ENCODE data around the gene CEACAM19. TPM values are rescaled to one million over a fixed set of nuclear protein-coding genes. Genes with fewer than 3 reads are reported as not detected.
"Not testable (repeated sequence)": the region's sequence is repeated elsewhere in the genome, so short reads cannot be mapped to it uniquely, and the experiment has no call there.

The CEACAM19 gene
- total RNA-seq, 1 donor from 2014 or later, result 4.9 TPM

GRCh38 chr19:44700547-44700946 is 29.3 kb downstream of the CEACAM19 start:
- DNase-seq (ENCODE audit: low read depth), result no peak

- no peak for DNase-seq (ENCODE audit: low read depth)
Measured at GRCh38 chr19:44701228-44701627, 29.9 kb downstream of the CEACAM19 start.

GRCh38 chr19:44702551-44703176 is 31.4 kb downstream of the CEACAM19 start:
- DNase-seq (ENCODE audit: low read depth), result no peak

GRCh38 chr19:44703336-44704078 is 32.2 kb downstream of the CEACAM19 start:
- no peak for DNase-seq (ENCODE audit: low read depth)

GRCh38 chr19:44704982-44705381 is 33.7 kb downstream of the CEACAM19 start:
- DNase-seq (ENCODE audit: low read depth), result no peak

GRCh38 chr19:44705502-44706010 is 34.3 kb downstream of the CEACAM19 start:
- no peak for DNase-seq (ENCODE audit: low read depth)

- no peak for DNase-seq (ENCODE audit: low read depth)
Measured at GRCh38 chr19:44706506-44707236, 35.4 kb downstream of the CEACAM19 start.

GRCh38 chr19:44707794-44708193 is 36.5 kb downstream of the CEACAM19 start:
- no peak for DNase-seq (ENCODE audit: low read depth)

GRCh38 chr19:44708940-44709339 is 37.7 kb downstream of the CEACAM19 start:
- DNase-seq (ENCODE audit: low read depth), result no peak

GRCh38 chr19:44709434-44710266 is 38.4 kb downstream of the CEACAM19 start:
- DNase-seq (ENCODE audit: low read depth), result peak; percentile 54

- no peak for DNase-seq (ENCODE audit: low read depth)
Measured at GRCh38 chr19:44710483-44710882, 39.2 kb downstream of the CEACAM19 start.

GRCh38 chr19:44712864-44713515 is 41.7 kb downstream of the CEACAM19 start:
- no peak for DNase-seq (ENCODE audit: low read depth)

- no peak for DNase-seq (ENCODE audit: low read depth)
Measured at GRCh38 chr19:44714597-44715169, 43.4 kb downstream of the CEACAM19 start.

GRCh38 chr19:44717603-44718002 is 46.3 kb downstream of the CEACAM19 start:
- DNase-seq (ENCODE audit: low read depth), result no peak

- peak; percentile 91 for DNase-seq (ENCODE audit: low read depth)
Measured at GRCh38 chr19:44718441-44719261, 47.4 kb downstream of the CEACAM19 start.

GRCh38 chr19:44719262-44719701 is 48.0 kb downstream of the CEACAM19 start:
- DNase-seq (ENCODE audit: low read depth), result no peak

- DNase-seq (ENCODE audit: low read depth), result not testable (repeated sequence)
Measured at GRCh38 chr19:44720396-44720795, 49.1 kb downstream of the CEACAM19 start.

GRCh38 chr19:44720945-44721344 is 49.7 kb downstream of the CEACAM19 start:
- DNase-seq (ENCODE audit: low read depth), result peak; percentile 29

GRCh38 chr19:44721369-44721768 is 50.1 kb downstream of the CEACAM19 start:
- not testable (repeated sequence) for DNase-seq (ENCODE audit: low read depth)

All from myocyte (in vitro differentiated cells).